ENCODE measurements around the gene OR2T11. TPM values are rescaled to one million over a fixed set of nuclear protein-coding genes. Genes with fewer than 3 reads are reported as not detected.

Gene OR2T11
- polyA plus RNA-seq, 2 donors, result not detected

DNA sequence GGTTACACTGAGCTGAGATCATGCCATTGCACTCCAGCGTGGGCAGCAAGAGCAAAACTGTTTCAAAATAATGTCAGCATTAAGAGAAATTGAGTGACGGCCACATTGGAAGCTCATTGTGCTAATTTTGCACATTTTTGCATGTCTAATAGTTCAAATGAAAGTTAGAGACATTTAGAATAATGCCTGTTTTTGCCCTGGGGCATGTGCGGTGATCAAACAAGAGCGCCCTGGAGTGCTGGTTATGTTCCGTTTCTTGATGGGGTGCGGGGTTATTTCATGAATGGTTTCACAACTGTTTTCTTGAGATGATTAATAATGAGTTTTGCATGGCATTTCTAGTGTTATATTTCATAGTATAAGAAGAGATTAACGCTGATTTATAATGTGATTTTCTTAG lies 13.1 kb downstream of the OR2T11 start:
- H3K36me3 ChIP-seq (ENCODE audit: control insufficient read depth in 2 of 2, insufficient read depth in 2 of 2, low read length in 1 of 2), result no peaks in the 10 kb centered on the region
- 57 to 64% methylated on average over 7 of the region's 7 CpGs for WGBS, 2 donors

DNA sequence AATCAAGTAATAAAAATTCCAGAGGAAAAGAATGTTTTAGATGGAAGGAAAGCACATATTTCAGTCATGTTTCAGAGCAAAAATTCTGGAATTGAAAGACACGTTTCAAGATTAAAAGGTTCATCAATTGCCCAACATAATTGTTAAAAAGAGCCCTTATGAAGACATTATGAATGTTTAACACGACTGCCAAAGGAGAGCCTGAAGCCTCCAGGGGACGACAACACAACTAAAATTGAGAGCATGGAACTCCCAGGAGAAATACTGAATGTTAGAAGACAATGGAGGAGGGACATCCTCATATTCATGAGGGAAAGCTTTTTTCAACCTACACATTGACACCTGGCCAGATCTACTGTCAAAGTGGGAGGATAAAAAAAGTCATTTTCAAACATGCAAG lies 16.0 kb downstream of the OR2T11 start:
- Histone ChIP-seq H3K27me3 (ENCODE audit: control insufficient read depth in 1 of 2, insufficient read depth in 2 of 2, low read length in 2 of 2) (no peaks in the 10 kb centered on the region), H3K36me3 (ENCODE audit: control insufficient read depth in 2 of 2, insufficient read depth in 2 of 2, low read length in 1 of 2) (no peaks in the 10 kb centered on the region), H3K4me3 (ENCODE audit: low read depth in 1 of 2, low read length in 2 of 2) (no peak overlapping the region), H3K4me1 (ENCODE audit: control insufficient read depth in 2 of 2, insufficient read depth in 2 of 2, low read length in 1 of 2) (no peaks in the 10 kb centered on the region), H3K9me3 (ENCODE audit: control insufficient read depth in 2 of 2, insufficient read depth in 1 of 2, low read depth in 1 of 2, low read length in 1 of 2) (no peaks in the 10 kb centered on the region), H3K27ac (ENCODE audit: low read depth in 2 of 2, low read length in 1 of 2) (no peak overlapping the region)
- 4 to 6% methylated on average over 3 of the region's 3 CpGs for WGBS, 2 donors

More for the DNA sequence above, 13.1 kb downstream of the OR2T11 start:
- Histone ChIP-seq H3K4me3 (ENCODE audit: low read depth in 1 of 2, low read length in 2 of 2) (no peak overlapping the region), H3K4me1 (ENCODE audit: control insufficient read depth in 2 of 2, insufficient read depth in 2 of 2, low read length in 1 of 2) (no peaks in the 10 kb centered on the region), H3K9me3 (ENCODE audit: control insufficient read depth in 2 of 2, insufficient read depth in 1 of 2, low read depth in 1 of 2, low read length in 1 of 2) (no peaks in the 10 kb centered on the region), H3K27ac (ENCODE audit: low read depth in 2 of 2, low read length in 1 of 2) (no peak overlapping the region), H3K27me3 (ENCODE audit: control insufficient read depth in 1 of 2, insufficient read depth in 2 of 2, low read length in 2 of 2) (no peaks in the 10 kb centered on the region)

DNA sequence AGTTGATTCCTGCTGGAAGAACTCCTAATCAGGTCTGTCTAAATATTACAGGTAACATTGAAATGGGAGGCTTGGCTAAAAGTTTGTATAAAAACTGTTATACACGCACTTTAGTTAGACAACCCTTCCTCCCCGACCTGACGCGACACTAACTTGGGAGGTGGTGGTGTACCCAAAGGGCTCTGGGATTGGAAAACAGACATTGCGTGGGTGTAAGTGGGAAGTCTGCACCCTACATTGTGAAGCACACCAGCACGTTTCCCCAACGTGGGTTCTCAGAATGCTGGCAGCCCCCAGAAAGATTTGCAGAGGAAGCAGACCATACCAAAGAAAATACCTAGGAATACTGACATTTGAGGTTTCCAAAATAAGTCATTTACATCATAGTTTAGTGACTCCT lies 16.8 kb downstream of the OR2T11 start:
- H3K27ac ChIP-seq (ENCODE audit: low read depth in 2 of 2, low read length in 1 of 2), result no peak overlapping the region
- H3K4me1 ChIP-seq (ENCODE audit: control insufficient read depth in 2 of 2, insufficient read depth in 2 of 2, low read length in 1 of 2), result no peaks in the 10 kb centered on the region
- no peaks in the 10 kb centered on the region for H3K36me3 ChIP-seq (ENCODE audit: control insufficient read depth in 2 of 2, insufficient read depth in 2 of 2, low read length in 1 of 2)
- H3K9me3 ChIP-seq (ENCODE audit: control insufficient read depth in 2 of 2, insufficient read depth in 1 of 2, low read depth in 1 of 2, low read length in 1 of 2), result no peaks in the 10 kb centered on the region
- WGBS, 2 donors, result 66 to 75% methylated on average over 7 of the region's 7 CpGs
- no peaks in the 10 kb centered on the region for H3K27me3 ChIP-seq (ENCODE audit: control insufficient read depth in 1 of 2, insufficient read depth in 2 of 2, low read length in 2 of 2)
- H3K4me3 ChIP-seq (ENCODE audit: low read depth in 1 of 2, low read length in 2 of 2), result no peak overlapping the region

DNA sequence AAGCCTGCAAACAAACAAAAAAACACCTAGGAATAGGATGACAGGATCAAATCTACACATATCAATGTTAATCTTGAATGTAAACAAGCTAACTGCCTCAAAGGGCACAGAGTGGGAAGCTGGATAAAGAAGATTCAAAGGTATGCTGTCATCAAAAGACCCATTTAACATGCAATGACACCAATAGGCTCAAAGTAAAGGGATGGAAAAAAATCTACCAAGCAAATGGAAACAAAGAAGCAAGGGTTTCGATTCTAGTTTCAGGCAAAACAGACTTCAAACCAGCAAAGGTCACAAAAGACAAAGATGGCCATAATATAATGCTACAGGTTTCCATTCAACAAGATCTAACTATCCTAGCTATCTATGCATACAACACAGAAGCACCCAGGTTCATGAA lies 21.1 kb downstream of the OR2T11 start:
- Histone ChIP-seq H3K4me3 (ENCODE audit: low read depth in 1 of 2, low read length in 2 of 2) (no peak overlapping the region), H3K36me3 (ENCODE audit: control insufficient read depth in 2 of 2, insufficient read depth in 2 of 2, low read length in 1 of 2) (no peaks in the 10 kb centered on the region), H3K9me3 (ENCODE audit: control insufficient read depth in 2 of 2, insufficient read depth in 1 of 2, low read depth in 1 of 2, low read length in 1 of 2) (no peaks in the 10 kb centered on the region), H3K27ac (ENCODE audit: low read depth in 2 of 2, low read length in 1 of 2) (no peak overlapping the region), H3K4me1 (ENCODE audit: control insufficient read depth in 2 of 2, insufficient read depth in 2 of 2, low read length in 1 of 2) (no peaks in the 10 kb centered on the region), H3K27me3 (ENCODE audit: control insufficient read depth in 1 of 2, insufficient read depth in 2 of 2, low read length in 2 of 2) (no peaks in the 10 kb centered on the region)
- 60% methylated on average over 1 of the region's 1 CpG for WGBS, 2 donors

DNA sequence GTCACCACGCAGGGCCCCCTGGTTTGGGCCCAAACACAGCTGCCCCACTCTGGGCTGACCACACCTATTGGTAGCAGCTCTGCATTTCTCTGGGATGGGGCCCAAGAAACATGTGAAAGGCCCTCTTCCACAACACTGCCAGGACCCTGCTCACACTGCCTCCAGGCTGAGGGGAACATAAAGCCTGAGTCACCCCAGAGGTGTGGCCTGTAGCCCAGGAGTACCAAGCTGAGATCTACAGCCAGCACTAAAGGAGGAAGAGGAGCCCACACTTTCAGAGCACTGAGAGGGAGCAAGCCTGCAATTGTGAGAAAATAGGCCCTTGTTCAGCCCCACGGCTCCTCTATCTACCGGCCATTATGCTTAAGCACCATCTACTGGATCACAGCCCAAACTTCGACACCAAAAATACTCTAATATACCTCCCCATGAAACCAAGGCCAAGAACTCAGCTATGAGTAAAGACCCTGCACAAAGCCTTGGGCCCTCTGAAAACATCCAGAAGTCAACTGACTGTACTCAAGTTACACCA lies 22.9 kb downstream of the OR2T11 start:
- no peak overlapping the region for H3K4me3 ChIP-seq (ENCODE audit: low read depth in 1 of 2, low read length in 2 of 2)
- H3K27ac ChIP-seq (ENCODE audit: low read depth in 2 of 2, low read length in 1 of 2), result no peak overlapping the region
- no peaks in the 10 kb centered on the region for H3K27me3 ChIP-seq (ENCODE audit: control insufficient read depth in 1 of 2, insufficient read depth in 2 of 2, low read length in 2 of 2)
- no peaks in the 10 kb centered on the region for H3K9me3 ChIP-seq (ENCODE audit: control insufficient read depth in 2 of 2, insufficient read depth in 1 of 2, low read depth in 1 of 2, low read length in 1 of 2)
- H3K4me1 ChIP-seq (ENCODE audit: control insufficient read depth in 2 of 2, insufficient read depth in 2 of 2, low read length in 1 of 2), result no peaks in the 10 kb centered on the region
- WGBS, 2 donors, result 81 to 84% methylated on average over 4 of the region's 4 CpGs
- H3K36me3 ChIP-seq (ENCODE audit: control insufficient read depth in 2 of 2, insufficient read depth in 2 of 2, low read length in 1 of 2), result no peaks in the 10 kb centered on the region

DNA sequence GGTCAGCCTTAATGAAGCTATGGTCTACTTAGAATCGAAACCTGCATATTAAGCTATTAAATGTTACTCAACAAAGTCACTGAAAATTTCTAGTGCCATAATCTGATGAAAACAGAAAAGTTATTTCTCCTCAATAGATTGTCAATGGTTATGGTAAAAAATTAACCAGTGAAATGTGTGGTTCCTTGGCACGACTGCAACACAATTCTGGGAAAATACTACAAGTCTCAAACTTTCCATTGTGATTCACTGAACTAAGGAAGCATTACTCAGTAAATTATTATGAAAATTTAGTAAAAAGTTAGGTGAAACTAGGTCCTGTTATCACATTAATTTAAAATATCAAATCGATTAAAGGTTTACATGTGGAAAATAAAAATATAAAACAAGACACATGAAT lies 24.6 kb downstream of the OR2T11 start:
- H3K4me3 ChIP-seq (ENCODE audit: low read depth in 1 of 2, low read length in 2 of 2), result no peak overlapping the region
- H3K9me3 ChIP-seq (ENCODE audit: control insufficient read depth in 2 of 2, insufficient read depth in 1 of 2, low read depth in 1 of 2, low read length in 1 of 2), result no peaks in the 10 kb centered on the region
- no peak overlapping the region for H3K27ac ChIP-seq (ENCODE audit: low read depth in 2 of 2, low read length in 1 of 2)
- H3K27me3 ChIP-seq (ENCODE audit: control insufficient read depth in 1 of 2, insufficient read depth in 2 of 2, low read length in 2 of 2), result no peaks in the 10 kb centered on the region
- H3K36me3 ChIP-seq (ENCODE audit: control insufficient read depth in 2 of 2, insufficient read depth in 2 of 2, low read length in 1 of 2), result no peaks in the 10 kb centered on the region
- WGBS, 2 donors, result 46% methylated on average over 3 of the region's 3 CpGs
- H3K4me1 ChIP-seq (ENCODE audit: control insufficient read depth in 2 of 2, insufficient read depth in 2 of 2, low read length in 1 of 2), result no peaks in the 10 kb centered on the region

DNA sequence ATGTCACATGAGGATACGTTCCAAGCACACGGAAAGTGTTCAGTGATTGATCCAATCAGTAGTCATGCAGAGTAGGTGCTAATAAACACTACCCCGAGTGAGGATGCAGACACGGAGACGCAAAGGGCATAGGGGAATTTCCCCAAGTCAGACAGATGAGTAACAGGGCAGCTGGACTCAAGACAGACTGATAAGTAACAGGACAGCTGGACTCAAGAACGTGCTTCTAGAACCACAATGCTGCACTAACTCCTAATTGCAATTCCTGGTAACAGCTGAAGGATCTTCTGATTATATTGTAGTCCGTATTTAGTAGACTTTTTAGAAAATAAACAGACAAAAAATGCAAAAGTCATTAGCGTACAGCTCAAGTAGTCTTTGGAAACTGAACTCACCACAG lies 35.5 kb downstream of the OR2T11 start:
- WGBS, 2 donors, result 70 to 76% methylated on average over 8 of the region's 8 CpGs
- H3K9me3 ChIP-seq (ENCODE audit: control insufficient read depth in 2 of 2, insufficient read depth in 1 of 2, low read depth in 1 of 2, low read length in 1 of 2), result no peaks in the 10 kb centered on the region
- H3K27ac ChIP-seq (ENCODE audit: low read depth in 2 of 2, low read length in 1 of 2), result no peak overlapping the region
- no peaks in the 10 kb centered on the region for H3K27me3 ChIP-seq (ENCODE audit: control insufficient read depth in 1 of 2, insufficient read depth in 2 of 2, low read length in 2 of 2)
- no peaks in the 10 kb centered on the region for H3K4me1 ChIP-seq (ENCODE audit: control insufficient read depth in 2 of 2, insufficient read depth in 2 of 2, low read length in 1 of 2)
- no peak overlapping the region for H3K4me3 ChIP-seq (ENCODE audit: low read depth in 1 of 2, low read length in 2 of 2)
- no peaks in the 10 kb centered on the region for H3K36me3 ChIP-seq (ENCODE audit: control insufficient read depth in 2 of 2, insufficient read depth in 2 of 2, low read length in 1 of 2)

DNA sequence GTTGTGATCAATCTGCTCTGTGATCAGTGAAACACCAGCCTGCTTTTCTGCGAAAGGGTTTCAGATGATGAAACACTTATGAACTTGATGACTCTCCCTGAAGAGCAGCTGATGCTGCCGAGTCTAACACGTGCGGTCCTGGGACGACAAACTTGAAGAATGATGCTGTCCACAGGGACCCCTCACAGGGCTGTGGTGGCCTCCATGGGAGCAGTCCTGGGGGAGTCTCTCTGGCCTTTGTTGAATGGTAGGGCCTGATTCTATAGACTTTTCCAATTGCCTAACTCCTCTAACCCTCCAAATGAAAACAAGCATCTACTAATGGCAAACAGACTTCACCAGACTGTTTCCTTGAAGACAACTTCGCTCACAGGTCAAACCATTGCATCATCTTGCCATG lies 37.3 kb downstream of the OR2T11 start, which contains the start of gene OR2T10:
Gene OR2T10 (minus strand): TSS at position 112 of the 400 bp plus-strand sequence. CDS start 3,932 bp downstream, outside the sequence.
- Histone ChIP-seq H3K4me1 (ENCODE audit: control insufficient read depth in 2 of 2, insufficient read depth in 2 of 2, low read length in 1 of 2) (no peaks in the 10 kb centered on the region), H3K4me3 (ENCODE audit: low read depth in 1 of 2, low read length in 2 of 2) (no peak within 1 kb of the TSS), H3K27me3 (ENCODE audit: control insufficient read depth in 1 of 2, insufficient read depth in 2 of 2, low read length in 2 of 2) (no peaks in the 10 kb centered on the region), H3K27ac (ENCODE audit: low read depth in 2 of 2, low read length in 1 of 2) (no peak within 1 kb of the TSS), H3K9me3 (ENCODE audit: control insufficient read depth in 2 of 2, insufficient read depth in 1 of 2, low read depth in 1 of 2, low read length in 1 of 2) (no peaks in the 10 kb centered on the region), H3K36me3 (ENCODE audit: control insufficient read depth in 2 of 2, insufficient read depth in 2 of 2, low read length in 1 of 2) (no peaks in the 10 kb centered on the region)
- 87 to 90% methylated on average over 6 of the region's 6 CpGs for WGBS, 2 donors

DNA sequence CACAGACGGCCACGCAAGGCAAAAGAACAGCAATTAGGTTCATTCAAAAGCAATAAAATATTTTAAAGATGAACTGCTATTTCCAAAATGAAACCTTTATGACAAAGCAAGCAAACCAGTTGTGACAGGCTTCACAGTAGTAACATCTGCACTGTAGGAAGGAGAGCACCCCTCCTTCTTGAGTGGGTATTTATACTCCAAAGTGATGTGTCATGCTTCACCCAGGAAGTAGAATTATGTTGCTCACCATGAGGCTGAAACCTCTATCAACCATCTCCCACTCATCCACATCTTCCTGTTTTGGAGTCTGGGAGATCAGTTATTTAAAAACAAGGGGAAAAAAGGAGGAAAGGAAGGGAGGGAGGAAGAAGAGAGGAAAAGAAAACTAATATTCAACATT lies 38.3 kb downstream of the OR2T11 start:
- Histone ChIP-seq H3K4me1 (ENCODE audit: control insufficient read depth in 2 of 2, insufficient read depth in 2 of 2, low read length in 1 of 2) (no peaks in the 10 kb centered on the region), H3K36me3 (ENCODE audit: control insufficient read depth in 2 of 2, insufficient read depth in 2 of 2, low read length in 1 of 2) (no peaks in the 10 kb centered on the region), H3K27ac (ENCODE audit: low read depth in 2 of 2, low read length in 1 of 2) (no peak overlapping the region), H3K27me3 (ENCODE audit: control insufficient read depth in 1 of 2, insufficient read depth in 2 of 2, low read length in 2 of 2) (no peaks in the 10 kb centered on the region), H3K9me3 (ENCODE audit: control insufficient read depth in 2 of 2, insufficient read depth in 1 of 2, low read depth in 1 of 2, low read length in 1 of 2) (no peaks in the 10 kb centered on the region), H3K4me3 (ENCODE audit: low read depth in 1 of 2, low read length in 2 of 2) (no peak overlapping the region)
- WGBS, 2 donors, result 66 to 73% methylated on average over 2 of the region's 2 CpGs

DNA sequence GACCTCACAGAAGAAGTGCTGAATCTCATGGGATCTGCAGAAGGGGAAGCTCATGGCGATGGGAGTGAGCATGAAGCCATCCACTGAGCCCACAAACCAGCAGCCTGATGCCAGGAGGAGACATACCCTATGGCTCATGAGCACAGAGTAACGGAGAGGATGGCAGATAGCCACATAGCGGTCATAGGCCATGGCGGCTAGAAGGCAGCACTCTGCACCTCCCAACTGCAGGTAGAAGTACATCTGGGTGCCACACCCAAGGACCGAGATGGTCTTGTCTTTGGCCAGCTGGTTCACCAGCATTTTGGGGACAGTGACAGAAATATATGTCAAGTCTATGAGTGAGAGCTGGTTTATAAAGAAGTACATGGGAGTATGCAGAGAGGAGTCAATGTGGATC lies 41.7 kb downstream of the OR2T11 start:
- Histone ChIP-seq H3K4me1 (ENCODE audit: control insufficient read depth in 2 of 2, insufficient read depth in 2 of 2, low read length in 1 of 2) (no peaks in the 10 kb centered on the region), H3K9me3 (ENCODE audit: control insufficient read depth in 2 of 2, insufficient read depth in 1 of 2, low read depth in 1 of 2, low read length in 1 of 2) (no peaks in the 10 kb centered on the region), H3K4me3 (ENCODE audit: low read depth in 1 of 2, low read length in 2 of 2) (no peak overlapping the region), H3K27me3 (ENCODE audit: control insufficient read depth in 1 of 2, insufficient read depth in 2 of 2, low read length in 2 of 2) (no peaks in the 10 kb centered on the region), H3K36me3 (ENCODE audit: control insufficient read depth in 2 of 2, insufficient read depth in 2 of 2, low read length in 1 of 2) (no peaks in the 10 kb centered on the region), H3K27ac (ENCODE audit: low read depth in 2 of 2, low read length in 1 of 2) (no peak overlapping the region)
- WGBS, 2 donors, result 82 to 92% methylated on average over 5 of the region's 5 CpGs
